IMR-90 (cell line): ENCODE data around the gene PDZRN3.

Source experiments
- BHLHE40 ChIP-seq: fragments of 150-350 bp; IDR thresholded peaks from 2 replicates; pipeline ENCODE4 v1.6.1; 2016; ENCODE audit warnings: mild to moderate bottlenecking, low read depth, low read length
- CEBPB ChIP-seq: IDR thresholded peaks from 2 replicates; pipeline ENCODE4 v1.6.1; 2012; ENCODE audit warnings: low read depth, low read length, improper control_type of control experiment
- CHD1 ChIP-seq: IDR thresholded peaks from 2 replicates; pipeline ENCODE4 v1.6.1; 2012; ENCODE audit warnings: low read depth, low read length, improper control_type of control experiment
- CTCF ChIP-seq: conservative IDR thresholded peaks from 2 replicates; pipeline ENCODE4 v1.5.1; 2012; ENCODE audit warnings: mild to moderate bottlenecking, low read depth, low read length, improper control_type of control experiment
- ELK1 ChIP-seq: fragments of 150-350 bp; IDR thresholded peaks from 2 replicates; pipeline ENCODE4 v1.6.1; 2016; ENCODE audit warnings: low read depth, mild to moderate bottlenecking, low read length, moderate library complexity, borderline replicate concordance
- MAZ ChIP-seq: IDR thresholded peaks from 2 replicates; pipeline ENCODE4 v1.6.1; 2012; ENCODE audit warnings: low read depth, mild to moderate bottlenecking, low read length, improper control_type of control experiment, moderate library complexity, borderline replicate concordance
- MXI1 ChIP-seq: IDR thresholded peaks from 2 replicates; pipeline ENCODE4 v1.6.1; 2012; ENCODE audit warnings: low read depth, mild to moderate bottlenecking, low read length, moderate library complexity, borderline replicate concordance
- NFE2L2 ChIP-seq: fragments of 150-350 bp; IDR thresholded peaks from 2 replicates; pipeline ENCODE4 v1.6.1; 2016; ENCODE audit warnings: low read depth, mild to moderate bottlenecking, low read length
- POLR2A ChIP-seq: IDR thresholded peaks from 2 replicates; pipeline ENCODE4 v1.6.1; 2012; ENCODE audit warnings: mild to moderate bottlenecking, low read depth, low read length
- RAD21 ChIP-seq: IDR thresholded peaks from 2 replicates; pipeline ENCODE4 v1.6.1; 2012; ENCODE audit warnings: low read length, improper control_type of control experiment
- RFX5 ChIP-seq: IDR thresholded peaks from 2 replicates; pipeline ENCODE4 v1.8.0; 2012; ENCODE audit warnings: low read depth, mild to moderate bottlenecking, low read length, moderate library complexity
- SMC3 ChIP-seq: fragments of 150-350 bp; IDR thresholded peaks from 2 replicates; pipeline ENCODE4 v1.6.1; 2016; ENCODE audit warnings: low read depth, mild to moderate bottlenecking, antibody characterized with exemption, low read length, moderate library complexity
- TF ChIP-seq, protein P1 (sequence below): fragments of 150-350 bp; IDR thresholded peaks from 2 replicates; pipeline ENCODE4 v1.6.1; 2017; ENCODE audit warnings: mild to moderate bottlenecking, antibody characterized with exemption, low read length, low read depth

- no peak for TF ChIP-seq MAZ
- TF ChIP-seq CTCF, result no peak
- no peak for TF ChIP-seq NFE2L2
- TF ChIP-seq, protein P1, sequence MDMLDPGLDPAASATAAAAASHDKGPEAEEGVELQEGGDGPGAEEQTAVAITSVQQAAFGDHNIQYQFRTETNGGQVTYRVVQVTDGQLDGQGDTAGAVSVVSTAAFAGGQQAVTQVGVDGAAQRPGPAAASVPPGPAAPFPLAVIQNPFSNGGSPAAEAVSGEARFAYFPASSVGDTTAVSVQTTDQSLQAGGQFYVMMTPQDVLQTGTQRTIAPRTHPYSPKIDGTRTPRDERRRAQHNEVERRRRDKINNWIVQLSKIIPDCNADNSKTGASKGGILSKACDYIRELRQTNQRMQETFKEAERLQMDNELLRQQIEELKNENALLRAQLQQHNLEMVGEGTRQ, result no peak
- no peak for TF ChIP-seq RAD21
- TF ChIP-seq CEBPB, result no peak
- TF ChIP-seq MXI1, result no peak
- no peak for TF ChIP-seq ELK1
- no peak for TF ChIP-seq POLR2A
- no peak for TF ChIP-seq SMC3
- TF ChIP-seq BHLHE40, result no peak
- no peak for TF ChIP-seq RFX5
- TF ChIP-seq CHD1, result no peak
Measured at GRCh38 chr3:73663495-73663894, 38.8 kb upstream of the PDZRN3 start.
